OCI-M2 (cell line): Measurements from ENCODE around the gene MASP1.

ENCODE experiments used
- DNase-seq: peaks from one replicate; lab custom pipeline; 2025; ENCODE audit not compliant: unreplicated experiment; lab: John Stamatoyannopoulos, UW

MASP1 gene

DNA sequence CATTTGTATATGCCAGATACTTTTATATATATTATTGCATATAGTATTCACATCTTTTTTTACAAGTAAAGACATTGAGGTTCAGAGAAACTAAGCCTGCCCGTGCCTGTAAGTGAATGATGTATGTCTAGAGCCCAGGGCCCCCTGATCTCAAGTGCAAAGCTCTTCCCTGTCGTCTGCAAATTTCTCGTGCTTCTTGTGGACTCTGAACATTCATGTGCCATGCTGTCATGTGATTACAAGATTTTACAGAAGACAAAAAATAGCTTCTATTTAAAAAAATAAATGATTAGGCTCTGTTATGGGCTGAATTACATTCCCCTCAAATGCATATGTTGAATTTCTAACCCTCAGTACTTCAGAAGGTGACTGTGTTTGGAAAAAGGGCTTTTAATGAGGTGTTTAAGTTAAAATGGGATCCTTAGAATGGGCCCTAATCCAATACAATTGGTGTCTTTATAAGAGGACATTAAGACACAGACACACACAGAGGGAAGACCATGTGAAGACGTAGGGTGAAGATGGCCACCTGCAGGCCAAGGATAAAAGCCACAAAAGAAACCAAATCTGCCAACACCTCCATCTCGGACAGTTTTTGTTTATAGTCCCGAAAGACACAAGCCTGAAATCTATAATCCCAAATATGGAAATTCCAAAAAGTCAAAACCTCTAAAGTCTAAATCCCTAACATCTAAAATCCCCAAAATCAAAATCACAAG is 3.9 kb upstream of the MASP1 start:
- no peak for DNase-seq

DNA sequence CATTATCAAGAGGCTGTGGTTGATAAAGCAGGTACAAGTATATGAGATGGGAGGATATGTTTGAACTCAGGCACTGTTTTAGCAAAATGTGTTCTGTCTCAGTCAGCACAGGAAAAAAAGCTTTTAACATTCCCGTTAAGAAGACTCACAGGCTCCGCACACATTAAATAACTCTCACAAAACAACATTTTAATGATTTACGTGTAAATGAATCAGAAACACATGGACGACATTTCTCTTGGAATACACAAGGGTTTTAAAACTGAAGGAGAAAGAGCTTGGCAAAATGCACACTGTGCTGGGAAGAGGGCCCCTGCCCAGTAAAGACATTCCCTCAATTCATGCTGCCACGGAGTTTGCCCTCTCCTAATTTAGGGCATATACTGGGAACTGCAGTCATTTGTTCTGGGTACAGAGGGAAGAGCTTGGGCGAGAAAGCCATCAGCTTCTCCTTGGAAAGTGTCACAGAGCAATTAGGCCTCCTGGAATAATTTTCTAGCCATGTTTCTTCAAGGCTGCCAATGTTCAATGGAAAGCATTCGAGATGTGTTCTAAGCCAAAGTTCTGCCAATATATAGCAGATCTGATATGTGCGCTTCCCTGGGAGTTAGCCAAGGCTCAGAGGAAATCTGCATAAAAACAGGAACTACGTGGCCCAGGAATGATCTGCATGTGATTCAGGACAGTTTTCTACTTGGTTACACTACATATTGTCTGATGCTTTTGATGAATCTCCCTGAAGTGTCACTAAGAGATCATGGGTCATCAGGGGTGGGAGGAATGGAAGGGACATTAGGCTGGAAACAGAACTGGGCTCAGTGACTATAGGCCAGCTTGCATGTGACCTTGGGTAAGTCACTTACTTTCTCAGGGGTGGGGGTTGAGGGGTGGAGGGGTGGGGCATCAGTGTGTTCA is 2.2 kb upstream of the MASP1 start:
- DNase-seq = no peak

DNA sequence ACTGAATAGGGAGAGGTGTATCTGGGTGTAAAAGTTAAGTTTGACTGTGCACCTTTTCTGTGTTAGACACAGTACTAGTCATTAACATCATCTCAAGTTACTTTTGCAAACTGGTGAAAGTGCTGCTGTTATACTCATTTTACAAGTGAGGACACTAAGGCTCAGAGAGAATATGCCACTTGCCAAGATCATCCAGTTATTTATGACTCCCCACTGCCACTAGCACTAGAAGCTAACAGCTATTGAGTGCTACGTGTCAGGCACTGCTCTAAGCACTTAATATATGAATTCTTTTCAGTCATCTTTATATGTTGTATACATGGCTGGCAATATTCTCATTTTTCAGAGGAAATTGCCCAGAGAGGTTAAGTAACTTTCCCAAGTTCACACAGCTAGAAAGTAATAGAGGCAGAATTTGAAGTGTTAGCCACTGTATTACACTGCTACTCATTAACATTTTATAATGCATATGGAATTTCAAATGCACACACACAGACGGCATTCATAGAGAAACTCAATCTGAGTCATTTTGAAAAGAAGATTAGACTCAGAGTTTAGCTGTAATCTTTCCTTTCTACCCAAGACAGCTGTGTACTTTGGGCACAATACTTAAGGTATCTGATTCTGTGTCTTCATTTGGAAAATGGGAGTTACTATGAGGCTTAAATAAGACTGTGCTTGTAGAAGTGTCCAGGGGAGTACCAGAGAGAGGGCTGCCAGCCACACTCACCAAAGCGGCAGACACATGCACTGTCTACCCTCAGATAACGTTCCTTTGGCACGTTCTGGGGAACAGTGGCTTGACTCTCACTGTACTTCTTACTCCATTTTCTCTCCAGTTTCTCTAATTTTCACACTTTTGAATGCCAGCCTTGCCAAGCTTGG is 1.3 kb upstream of the MASP1 start:
- no peak for DNase-seq

DNA sequence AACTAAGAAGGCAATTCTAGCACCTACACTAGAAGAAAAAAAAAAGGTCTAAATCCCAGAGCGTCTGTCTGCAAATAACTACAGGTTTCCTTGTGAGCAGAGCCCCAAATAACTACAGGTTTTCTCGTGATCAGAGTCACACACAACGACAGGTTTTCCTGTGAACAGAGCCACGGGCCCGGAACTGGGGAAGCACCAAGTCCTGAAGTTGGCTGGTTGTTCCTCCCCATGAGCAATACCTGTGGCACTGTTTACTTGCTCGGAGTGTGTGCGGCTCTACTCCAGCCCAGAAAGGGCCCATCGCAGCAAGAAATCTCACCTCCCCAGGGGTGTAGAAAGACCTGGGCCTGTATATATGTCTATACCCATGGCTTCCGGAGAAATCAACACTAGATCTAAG is 644 bp upstream of the MASP1 start:
- no peak for DNase-seq

DNA sequence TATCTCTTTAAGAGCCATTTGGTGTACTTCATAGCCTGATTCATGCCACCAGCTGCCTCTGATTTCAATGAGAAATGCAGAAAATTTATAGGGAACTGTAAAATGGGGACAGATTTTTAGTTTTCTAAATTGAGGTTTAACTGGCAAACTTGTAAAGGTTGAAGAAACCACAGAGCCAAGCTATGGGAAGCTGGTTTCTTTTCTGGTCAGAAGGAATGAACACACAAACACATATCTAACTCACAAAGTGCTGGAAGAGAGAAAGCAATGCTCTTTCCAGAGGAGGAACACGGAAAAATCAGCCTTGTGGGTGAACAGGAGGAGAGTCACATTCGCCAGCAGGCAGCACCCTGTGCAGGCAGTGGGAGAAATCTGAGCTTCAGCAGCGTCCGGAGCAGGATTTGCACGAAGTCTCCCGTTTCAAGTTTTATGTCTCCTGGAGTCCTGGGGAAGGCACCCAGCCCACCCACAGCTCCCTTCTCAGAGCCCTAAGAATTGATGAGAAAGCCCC is 481 bp downstream of the MASP1 start:
- no peak for DNase-seq

DNA sequence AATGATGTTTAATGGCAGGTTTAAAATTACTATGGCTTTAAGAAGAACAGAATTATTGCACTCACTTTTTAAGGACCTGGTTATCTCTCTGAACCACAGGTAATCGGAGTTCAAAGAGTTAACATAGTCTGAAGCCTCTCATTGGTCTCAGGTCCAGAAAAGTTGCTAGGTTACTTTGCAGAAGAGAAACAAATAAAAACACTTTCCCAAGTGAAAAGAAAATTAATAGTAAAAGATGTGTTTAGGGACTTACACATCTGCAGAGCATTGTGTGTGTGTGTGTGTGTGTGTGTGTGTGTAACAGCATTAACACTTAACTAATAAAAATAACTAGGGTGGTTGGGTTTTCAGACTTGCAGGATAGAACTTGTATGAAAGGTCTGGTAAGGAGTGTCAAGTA is 1.0 kb downstream of the MASP1 start:
- DNase-seq = no peak

DNA sequence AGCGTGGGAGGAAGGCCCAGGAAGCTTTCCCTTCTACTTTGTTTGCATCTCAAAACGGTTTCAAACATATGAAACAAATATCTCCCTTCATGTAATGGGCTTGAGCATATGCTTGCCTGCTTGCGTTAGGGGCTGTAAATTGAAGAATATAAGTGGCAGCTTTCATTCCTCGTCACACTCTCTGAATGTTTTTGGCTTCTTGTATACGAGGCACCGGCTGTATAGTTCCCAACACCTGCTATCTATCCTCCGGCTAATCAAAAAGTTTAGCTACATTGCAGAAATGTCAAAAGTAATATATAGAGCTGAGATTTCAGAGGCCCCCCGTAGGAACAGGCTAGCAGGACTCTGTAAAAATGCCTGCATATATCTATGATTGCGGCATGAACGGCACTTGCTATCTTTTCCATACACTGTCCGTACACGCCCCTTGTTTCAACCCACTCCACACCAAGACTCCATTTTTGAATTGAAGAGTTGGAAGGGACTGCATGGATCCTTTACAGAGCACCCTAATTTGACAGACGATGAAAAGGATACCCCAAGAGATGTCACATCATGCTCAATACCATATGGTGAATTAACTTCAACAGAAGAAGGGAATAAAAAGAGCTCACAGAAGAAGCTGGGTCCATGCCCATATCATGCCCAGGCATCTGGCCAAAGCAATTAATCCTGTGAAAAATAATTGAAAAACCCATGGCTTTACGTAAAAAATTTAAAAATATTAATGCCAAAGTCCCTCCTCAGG is 2.5 kb downstream of the MASP1 start:
- DNase-seq = no peak

DNA sequence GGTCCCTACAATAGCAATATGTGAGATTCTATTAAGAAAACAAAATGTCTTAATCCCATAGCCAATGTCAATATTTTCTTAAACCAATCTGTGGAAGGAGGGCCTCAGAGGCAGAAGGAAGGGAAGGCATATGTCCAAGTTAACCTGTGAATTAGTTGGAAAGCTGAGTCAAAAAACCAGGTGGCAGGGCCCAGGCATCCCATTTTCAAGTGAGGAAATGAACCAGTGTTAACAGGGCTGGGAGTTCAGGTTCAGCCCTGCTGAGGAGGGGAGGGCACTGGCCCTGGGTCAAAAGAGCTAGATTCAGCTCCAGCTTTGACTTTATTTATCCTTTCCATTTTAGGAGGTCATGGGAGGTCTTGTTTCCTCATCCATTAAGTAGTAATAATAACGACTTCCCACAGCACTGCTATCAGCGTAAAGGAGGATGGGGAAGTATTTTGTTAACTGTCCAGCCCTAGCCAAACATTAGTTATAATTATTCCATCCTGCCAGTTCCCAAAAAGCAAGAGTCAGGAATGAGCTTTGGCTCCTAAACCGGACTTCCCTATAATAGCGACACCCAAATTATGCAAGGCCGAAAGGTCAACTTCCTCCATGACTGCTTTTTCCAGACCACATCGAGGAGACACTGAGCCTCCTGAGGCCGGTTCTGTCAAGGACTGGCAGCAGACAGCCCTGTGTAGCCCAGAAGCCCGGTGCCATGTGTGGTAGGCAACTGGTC is 3.2 kb downstream of the MASP1 start:
- no peak for DNase-seq

DNA sequence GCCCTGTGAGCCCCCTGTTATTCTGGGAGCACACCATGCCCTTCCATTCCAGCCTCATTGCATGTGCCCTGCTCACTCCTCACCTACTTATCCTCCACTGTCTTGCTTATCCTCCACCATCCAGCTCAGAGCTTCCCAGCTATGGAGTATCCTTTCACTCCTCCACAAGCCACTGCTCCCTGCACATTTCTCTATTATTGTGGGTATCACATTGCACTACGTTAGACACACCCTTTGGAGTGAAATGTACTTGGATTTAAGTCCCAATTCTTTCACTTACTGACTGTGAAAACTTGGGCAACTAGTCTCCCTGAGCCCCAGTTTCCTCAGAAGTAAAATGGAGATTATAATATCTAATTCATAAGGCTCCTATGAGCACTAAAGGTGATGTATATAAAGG is 4.3 kb downstream of the MASP1 start:
- DNase-seq = no peak

DNA sequence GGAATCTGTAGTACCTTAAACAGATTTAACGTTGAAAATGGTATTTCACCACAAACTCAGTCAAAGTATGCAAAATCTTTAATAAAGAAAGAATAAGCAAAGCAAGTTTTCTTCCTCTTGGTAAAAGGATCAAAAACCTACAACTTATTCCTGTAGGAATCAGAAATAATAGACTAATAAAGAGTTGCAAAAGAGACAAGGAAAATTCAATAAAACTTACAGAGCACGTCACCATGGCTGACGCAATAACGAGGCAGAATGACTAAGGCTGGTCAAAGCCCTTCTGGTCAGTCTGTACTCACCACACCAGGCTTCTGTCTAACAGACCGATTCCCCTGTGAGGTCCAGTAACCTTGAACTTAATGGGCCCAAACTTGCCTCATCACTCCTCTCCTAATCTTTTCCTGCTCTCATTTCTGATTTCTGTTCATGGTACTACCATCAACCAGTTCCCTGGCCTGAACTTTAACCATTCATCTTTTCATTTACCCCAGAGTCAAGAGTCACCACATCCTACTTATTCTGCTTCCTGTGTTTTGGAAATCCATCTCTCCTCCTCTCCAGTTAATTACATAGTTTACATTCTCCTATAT is 5.0 kb downstream of the MASP1 start:
- no peak for DNase-seq

DNA sequence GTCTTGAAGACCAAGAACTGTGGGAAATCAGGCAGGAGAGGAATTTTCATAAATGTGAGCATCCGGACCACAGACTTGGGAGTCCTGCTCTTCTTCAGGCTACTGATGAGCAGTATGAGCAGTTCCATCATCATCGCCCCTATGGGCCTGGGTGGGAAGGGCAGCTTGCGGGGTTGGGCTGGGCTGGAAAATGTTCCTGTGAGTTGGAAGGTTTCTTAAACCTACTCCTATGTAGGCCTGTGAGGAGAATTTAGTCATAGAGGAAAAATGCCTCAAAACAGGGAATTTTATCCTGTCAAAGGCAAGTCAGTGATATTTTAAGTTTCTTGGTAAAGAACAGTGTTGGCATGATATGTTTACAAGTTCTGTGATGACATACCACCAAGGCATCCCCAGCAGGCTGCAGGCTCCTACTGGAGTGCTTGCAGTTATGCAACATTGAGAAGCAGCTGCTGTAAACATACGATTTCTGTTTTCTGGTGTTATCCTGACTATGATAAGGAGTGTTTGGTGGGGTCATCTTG is 10.3 kb downstream of the MASP1 start:
- DNase-seq = no peak

DNA sequence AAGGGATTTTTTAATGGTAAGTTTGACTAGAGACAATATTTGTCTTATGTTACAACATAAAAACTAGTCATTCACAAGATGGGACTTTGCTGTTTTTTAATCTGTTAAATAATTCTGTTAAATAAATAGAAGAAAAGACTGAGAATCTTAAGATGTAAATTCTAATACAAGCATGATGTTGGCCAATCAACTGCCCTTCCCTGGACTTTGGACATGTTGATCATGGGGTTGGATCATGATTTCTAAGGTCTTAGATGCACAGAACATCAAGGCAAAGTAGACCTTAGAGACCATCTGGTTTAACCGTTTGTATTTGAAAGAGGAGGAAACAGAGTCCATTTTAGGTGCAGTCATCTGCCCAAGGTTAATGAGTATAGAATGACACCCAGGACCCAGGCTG is 10.9 kb downstream of the MASP1 start:
- DNase-seq = no peak

DNA sequence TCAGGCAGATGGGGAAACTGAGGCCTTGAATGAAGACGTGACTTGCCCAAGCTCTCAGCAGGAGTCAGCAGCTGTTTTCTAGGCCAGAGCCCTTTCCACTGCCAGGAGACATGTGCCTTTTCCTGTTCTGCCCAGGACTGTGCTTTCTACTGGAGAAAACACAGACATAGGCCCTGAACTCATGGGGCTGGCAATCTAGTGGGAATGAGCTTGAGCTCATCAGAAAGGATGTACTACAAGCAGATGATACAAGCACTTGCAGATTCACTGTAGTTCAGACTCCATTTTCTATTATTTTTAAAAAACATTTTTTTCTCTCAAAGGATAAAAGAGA is 14.4 kb downstream of the MASP1 start:
- DNase-seq = no peak

DNA sequence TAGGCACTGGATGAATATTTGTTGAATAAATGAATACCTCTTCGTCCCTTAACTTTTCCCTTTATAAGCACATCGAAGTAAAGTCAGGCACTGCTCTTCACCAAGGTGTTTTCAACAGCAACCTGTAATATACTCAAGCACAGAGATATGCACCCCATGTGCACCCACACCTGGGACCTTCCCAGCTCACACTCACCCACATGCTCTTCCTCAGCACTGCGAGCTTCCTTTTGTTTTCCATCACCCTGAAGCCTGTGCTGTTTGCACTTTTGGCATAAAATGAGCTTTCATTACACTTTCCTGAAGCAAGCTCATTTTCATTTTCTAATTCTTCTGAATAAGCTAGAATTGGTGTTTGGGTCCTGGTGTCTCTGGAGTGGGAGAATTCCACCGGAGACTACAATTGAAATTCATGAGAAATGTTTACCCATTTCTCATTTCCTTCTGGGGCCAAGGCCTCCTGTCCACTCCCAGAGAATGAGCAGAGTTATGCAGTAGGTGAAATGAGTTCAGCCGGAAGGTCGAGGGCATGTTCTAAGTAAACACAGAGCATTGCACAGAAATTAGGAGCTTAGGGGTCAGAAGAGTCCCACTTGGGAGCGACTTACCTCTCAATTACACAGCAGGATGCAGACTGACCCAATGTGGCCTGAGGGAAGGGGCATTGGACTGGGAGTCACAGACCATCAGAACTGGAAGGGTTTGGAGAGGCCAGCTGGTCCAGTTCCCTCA is 15.0 kb downstream of the MASP1 start:
- no peak for DNase-seq

DNA sequence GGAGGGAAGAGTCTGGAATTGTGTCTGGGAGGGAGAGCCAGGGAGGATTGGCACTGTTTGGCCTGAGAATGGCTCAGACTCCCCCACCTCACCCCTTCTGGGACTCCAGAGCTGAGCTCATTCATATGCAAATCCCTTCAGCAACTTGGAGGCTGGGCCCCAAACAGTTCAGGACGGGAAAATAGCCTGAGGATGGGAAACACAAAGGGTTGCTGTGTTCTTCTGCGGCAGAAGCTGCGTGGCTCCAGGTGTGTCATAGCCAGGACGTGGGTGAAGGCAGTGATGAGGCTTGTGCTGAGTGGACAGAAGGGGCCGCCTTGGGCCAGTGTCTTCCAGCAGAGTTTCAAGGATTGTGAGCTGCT is 16.6 kb downstream of the MASP1 start:
- DNase-seq = no peak

DNA sequence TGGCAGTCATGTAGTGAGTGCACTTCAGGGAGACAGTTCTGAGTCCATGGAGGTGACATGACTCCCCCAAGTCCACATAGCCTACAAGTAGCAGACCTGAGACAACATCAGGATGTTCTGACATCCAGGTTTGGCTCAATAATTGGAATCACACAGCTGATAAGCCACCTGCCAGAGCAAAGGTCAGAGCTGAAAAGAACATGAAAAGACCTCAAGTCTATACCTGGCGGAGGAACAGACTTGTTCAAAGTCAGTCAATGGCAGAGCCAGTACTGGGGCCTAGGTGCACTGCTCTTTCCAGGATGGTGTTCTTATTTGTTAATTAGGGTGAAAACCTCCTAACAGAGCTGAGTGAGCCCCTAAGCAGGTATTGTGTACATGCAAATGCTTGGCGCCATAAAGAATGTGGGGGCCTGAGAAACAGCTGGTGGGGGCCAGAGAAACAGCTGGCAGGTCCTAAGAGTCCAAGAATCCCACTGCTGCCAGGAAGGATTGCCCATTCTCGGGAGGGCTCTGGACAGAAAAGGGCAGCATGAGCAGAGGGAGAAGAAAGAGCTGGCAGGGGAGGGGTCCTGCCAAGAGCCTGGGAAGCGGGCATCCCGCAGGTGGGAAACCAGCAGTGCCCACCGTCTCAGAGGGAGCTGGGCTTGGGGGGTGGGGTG is 17.1 kb downstream of the MASP1 start:
- no peak for DNase-seq

DNA sequence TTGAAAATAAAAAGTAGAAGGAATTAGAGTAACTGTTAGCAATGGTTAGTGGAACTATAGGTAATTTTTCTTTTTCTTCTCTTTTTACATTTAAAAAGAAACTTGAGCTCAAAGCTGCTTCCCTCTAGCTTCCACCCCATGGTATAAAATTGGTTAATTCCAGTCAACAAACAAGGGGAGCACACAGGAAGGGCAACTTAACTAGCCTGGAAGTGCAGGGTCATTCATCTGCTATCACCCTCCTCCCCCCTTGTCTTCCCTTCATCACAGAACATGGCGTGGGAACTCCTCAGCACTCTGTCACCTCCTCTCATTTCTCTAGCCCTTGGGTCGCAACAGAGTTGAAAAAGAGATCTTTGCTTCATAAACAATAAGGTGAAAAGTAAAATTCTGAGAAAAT is 20.0 kb downstream of the MASP1 start:
- DNase-seq = no peak

DNA sequence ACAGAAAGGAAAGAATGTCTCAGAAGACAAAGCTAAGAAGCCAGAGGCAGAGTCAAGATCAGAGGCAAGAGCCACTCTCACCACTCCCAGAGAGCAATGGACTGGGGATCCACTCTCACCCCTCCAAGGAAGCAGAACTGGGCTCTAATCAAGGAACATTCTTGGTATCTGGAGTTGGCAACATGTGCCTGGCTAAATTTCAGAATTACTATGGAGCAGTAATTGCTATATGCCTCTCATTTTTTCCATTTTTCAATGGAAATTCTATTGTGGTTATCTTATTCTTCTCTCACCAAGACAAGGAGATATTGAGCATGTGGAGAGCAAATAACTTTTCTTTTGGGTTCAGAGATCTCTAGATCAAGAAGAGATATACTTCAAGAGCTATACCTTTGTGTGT is 22.1 kb downstream of the MASP1 start:
- DNase-seq = no peak
